ENCODE results near the gene SAP25. TPM values are rescaled to one million over a fixed set of nuclear protein-coding genes. Genes with fewer than 3 reads are reported as not detected.

SAP25 gene
- total RNA-seq, 3 donors from 2014 or later (not counting 1 experiment from before 2014, with no cell fraction given) = 25.9 to 46.4 (median 32.5) TPM

GRCh38 chr7:100591596-100591995, 17.9 kb upstream of the SAP25 start:
- Histone ChIP-seq H3K27ac (ENCODE audit: low read length) (no peak overlapping the region), H3K36me3 (ENCODE audit: control insufficient read depth, insufficient read depth, low read length) (no peaks in the 10 kb centered on the region), H3K4me1 (ENCODE audit: control insufficient read depth, insufficient read depth, low read length) (peaks cover 7% of the 10 kb centered on the region), H3K4me3 (ENCODE audit: low read length) (no peak overlapping the region), H3K27me3 (ENCODE audit: control insufficient read depth, insufficient read depth, low read length) (peaks cover 3% of the 10 kb centered on the region), H3K9me3 (ENCODE audit: control insufficient read depth, insufficient read depth, low read length) (no peaks in the 10 kb centered on the region)
- no peak overlapping the region for H3K4me3 Mint-ChIP-seq
- ATAC-seq (no peak), DNase-seq (no peak)
- H3K36me3 Mint-ChIP-seq = no peaks in the 10 kb centered on the region
- peaks cover 0 to 2% of the 10 kb centered on the region in 2 donors for H3K4me1 Mint-ChIP-seq
- peaks cover 7 to 18% of the 10 kb centered on the region in 2 donors for H3K27me3 Mint-ChIP-seq (ENCODE audit: low read depth in 2 of 2)
- H3K27ac Mint-ChIP-seq = no peak overlapping the region
- 92% methylated on average over 17 of the region's 17 CpGs for WGBS (ENCODE audit: insufficient coverage)
- TF ChIP-seq CTCF (IDR thresholded peaks at IDR 0.05) = no peak
- H3K9me3 Mint-ChIP-seq = no peaks in the 10 kb centered on the region
- intact Hi-C loops (cut with micrococcal nuclease) = no loop called here

GRCh38 chr7:100590077-100590737, 16.5 kb upstream of the SAP25 start:
- peaks cover 10% of the 10 kb centered on the region for H3K4me1 ChIP-seq (ENCODE audit: control insufficient read depth, insufficient read depth, low read length)
- H3K36me3 ChIP-seq (ENCODE audit: control insufficient read depth, insufficient read depth, low read length) = no peaks in the 10 kb centered on the region
- H3K27me3 ChIP-seq (ENCODE audit: control insufficient read depth, insufficient read depth, low read length) = peaks cover 3% of the 10 kb centered on the region
- Mint-ChIP-seq H3K4me3 (no peak overlapping the region), H3K4me1 (peaks cover 4 to 13% of the 10 kb centered on the region in 2 donors), H3K27me3 (ENCODE audit: low read depth in 2 of 2) (peaks cover 7 to 18% of the 10 kb centered on the region in 2 donors), H3K27ac (no peak overlapping the region), H3K9me3 (no peaks in the 10 kb centered on the region), H3K36me3 (no peaks in the 10 kb centered on the region)
- no peak overlapping the region for H3K27ac ChIP-seq (ENCODE audit: low read length)
- no peak overlapping the region for H3K4me3 ChIP-seq (ENCODE audit: low read length)
- 54% methylated on average over 18 of the region's 20 CpGs for WGBS (ENCODE audit: insufficient coverage)
- no peaks in the 10 kb centered on the region for H3K9me3 ChIP-seq (ENCODE audit: control insufficient read depth, insufficient read depth, low read length)
- ATAC-seq = no peak
- intact Hi-C loops (cut with micrococcal nuclease) = no loop called here
- no peak for DNase-seq
- TF ChIP-seq CTCF (IDR thresholded peaks at IDR 0.05) = no peak

GRCh38 chr7:100589341-100589947, 15.7 kb upstream of the SAP25 start:
- DNase-seq (no peak), ATAC-seq (no peak)
- Histone ChIP-seq H3K9me3 (ENCODE audit: control insufficient read depth, insufficient read depth, low read length) (no peaks in the 10 kb centered on the region), H3K4me1 (ENCODE audit: control insufficient read depth, insufficient read depth, low read length) (peaks cover 18% of the 10 kb centered on the region), H3K4me3 (ENCODE audit: low read length) (no peak overlapping the region), H3K27ac (ENCODE audit: low read length) (no peak overlapping the region), H3K27me3 (ENCODE audit: control insufficient read depth, insufficient read depth, low read length) (peaks cover 3% of the 10 kb centered on the region), H3K36me3 (ENCODE audit: control insufficient read depth, insufficient read depth, low read length) (no peaks in the 10 kb centered on the region)
- peaks cover 9 to 20% of the 10 kb centered on the region in 2 donors for H3K4me1 Mint-ChIP-seq
- H3K4me3 Mint-ChIP-seq = peak overlapping the region; percentile 37
- no peak for TF ChIP-seq CTCF (IDR thresholded peaks at IDR 0.05)
- no peaks in the 10 kb centered on the region for H3K9me3 Mint-ChIP-seq
- 71% methylated on average over 7 of the region's 7 CpGs for whole genome bisulfite sequencing (ENCODE audit: insufficient coverage)
- H3K36me3 Mint-ChIP-seq = no peaks in the 10 kb centered on the region
- peaks cover 7 to 18% of the 10 kb centered on the region in 2 donors for H3K27me3 Mint-ChIP-seq (ENCODE audit: low read depth in 2 of 2)
- H3K27ac Mint-ChIP-seq = no peak overlapping the region
- intact Hi-C loops (cut with micrococcal nuclease) = loop anchor here (5.0 kb wide), 1 partner anchor 42 kb away; no protein-coding TSS in a partner anchor
